A204.1 (cell line): ENCODE data around the gene FARS2.

Experiments
- FAIRE-seq: peaks from 2 replicates; lab custom pipeline; 2012; peaks lifted over from hg19 to GRCh38; lab: Jason Lieb, UNC

Gene FARS2

DNA sequence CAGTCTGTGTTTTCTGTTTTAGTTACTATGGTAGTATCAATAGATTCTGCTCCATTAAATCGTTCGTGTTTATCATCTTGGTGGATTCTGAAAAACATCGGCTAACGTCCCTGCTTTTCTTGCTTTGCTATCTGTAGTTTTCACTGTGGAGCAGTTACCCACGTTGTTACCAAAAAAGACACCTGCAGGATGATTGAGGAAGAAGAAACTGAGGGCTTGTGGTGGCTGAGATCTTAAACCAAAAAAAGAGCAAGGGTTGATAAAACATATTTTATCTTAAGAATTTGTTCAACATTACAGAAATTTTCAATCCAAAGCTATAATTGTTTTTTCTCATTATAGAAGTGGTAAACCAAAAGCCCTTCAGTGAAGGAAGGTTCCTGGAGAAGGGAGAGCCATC lies 166.3 kb downstream of the FARS2 start:
- no peak for FAIRE-seq

DNA sequence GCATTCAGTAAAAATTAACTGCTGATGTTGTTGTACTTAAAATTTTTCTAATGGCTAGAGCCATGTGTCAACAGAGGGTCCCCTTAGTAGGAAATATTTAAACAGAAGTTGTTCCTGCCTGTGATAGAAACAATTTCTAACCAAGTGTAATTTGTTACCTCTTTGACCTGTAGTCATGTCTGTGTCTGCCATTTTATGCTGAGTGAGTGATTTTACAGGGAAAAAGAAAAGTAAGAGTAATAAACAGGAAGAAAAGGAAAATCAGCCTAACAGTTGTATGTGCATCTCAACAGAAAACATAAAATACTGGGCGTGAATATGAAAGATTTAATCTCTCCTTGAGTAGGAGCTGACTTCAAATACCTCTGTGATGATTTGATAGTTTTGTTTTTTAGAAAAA lies 172.0 kb downstream of the FARS2 start:
- no peak for FAIRE-seq

DNA sequence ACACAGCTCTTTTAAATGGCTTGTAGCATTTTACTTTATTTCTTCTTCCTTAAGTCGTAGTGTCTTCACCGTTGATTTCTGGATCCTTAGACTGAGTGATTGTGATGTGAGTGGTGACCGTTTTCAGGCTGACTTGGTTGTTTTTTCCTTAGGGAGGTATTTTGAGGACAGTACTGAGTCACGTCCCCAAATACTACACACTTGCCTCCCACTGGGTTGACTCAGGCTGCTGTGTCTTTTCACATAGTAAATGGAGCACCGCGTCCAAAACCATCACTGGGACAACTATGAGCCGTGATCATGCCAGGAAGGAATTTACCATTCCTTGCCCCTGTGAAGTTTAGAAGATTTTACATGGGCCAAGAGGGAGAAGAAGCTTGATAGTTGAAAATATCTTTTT lies 174.1 kb downstream of the FARS2 start:
- no peak for FAIRE-seq

GRCh38 chr6:5438922-5439584 lies 177.7 kb downstream of the FARS2 start:
- no peak for FAIRE-seq

DNA sequence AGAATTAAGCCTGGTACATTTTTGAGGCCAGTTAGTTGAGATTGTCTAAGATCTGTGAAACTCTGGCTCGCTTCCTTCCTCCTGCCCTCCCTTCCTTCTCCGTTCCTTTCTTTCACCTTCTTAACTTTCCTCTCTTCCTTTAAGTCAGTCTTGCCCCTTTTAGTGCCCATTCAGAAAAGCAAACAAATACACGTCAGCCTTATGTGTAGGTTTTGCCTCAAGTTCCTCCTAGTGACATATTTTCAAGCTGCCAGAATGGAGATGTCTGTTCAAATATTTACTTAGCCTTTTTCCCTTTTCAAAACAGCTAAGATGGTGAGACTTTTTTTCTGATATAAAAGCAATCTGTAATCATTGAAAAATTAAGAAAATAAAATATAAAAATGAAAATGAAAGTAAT lies 178.4 kb downstream of the FARS2 start:
- no peak for FAIRE-seq

DNA sequence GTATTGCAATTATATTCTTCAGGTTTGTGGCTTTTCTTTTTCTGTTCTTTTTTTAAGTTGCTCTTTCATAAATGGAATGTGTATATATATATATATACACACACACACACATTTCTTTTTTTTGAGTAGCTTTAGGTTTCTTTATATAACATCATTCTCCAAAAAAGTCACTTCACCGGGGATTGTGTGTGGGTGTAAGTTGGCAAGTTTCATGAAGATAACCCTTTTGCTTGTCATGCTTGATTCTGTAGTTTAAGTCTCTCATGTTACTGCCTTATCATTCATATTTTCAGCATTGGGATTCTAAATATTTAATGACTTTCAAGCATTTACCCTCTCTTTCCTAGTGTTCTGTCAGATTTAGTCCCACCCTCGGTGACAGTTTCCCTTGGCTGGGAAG lies 181.0 kb downstream of the FARS2 start:
- FAIRE-seq: no peak

- no peak for FAIRE-seq
Measured at GRCh38 chr6:5442916-5443315, 181.6 kb downstream of the FARS2 start.

GRCh38 chr6:5443491-5443890 lies 182.2 kb downstream of the FARS2 start:
- no peak for FAIRE-seq

- no peak for FAIRE-seq
Measured at GRCh38 chr6:5446362-5447075, 185.2 kb downstream of the FARS2 start.

- no peak for FAIRE-seq
Measured at GRCh38 chr6:5447921-5448320, 186.6 kb downstream of the FARS2 start.

DNA sequence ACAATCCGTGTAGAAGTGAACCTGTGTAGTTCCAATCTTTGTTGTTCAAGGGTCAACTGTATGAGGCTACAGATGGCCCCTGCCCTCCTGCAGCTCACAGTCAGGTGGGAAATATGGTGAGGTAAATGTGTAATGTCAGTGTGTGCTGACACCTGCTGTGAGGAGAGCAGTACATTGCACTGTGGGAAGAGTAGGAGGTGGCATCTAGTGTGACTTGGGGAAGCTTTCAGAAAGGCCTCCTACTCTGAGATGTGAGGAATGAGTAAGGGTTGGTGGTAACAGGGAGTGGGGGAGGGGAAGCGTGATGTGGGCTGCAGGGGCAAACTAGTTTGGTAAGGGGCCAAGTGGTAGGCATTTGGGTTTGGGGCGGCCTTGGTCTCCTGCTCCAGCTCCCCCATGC lies 188.8 kb downstream of the FARS2 start:
- no peak for FAIRE-seq

GRCh38 chr6:5453546-5453945 lies 192.2 kb downstream of the FARS2 start:
- no peak for FAIRE-seq

DNA sequence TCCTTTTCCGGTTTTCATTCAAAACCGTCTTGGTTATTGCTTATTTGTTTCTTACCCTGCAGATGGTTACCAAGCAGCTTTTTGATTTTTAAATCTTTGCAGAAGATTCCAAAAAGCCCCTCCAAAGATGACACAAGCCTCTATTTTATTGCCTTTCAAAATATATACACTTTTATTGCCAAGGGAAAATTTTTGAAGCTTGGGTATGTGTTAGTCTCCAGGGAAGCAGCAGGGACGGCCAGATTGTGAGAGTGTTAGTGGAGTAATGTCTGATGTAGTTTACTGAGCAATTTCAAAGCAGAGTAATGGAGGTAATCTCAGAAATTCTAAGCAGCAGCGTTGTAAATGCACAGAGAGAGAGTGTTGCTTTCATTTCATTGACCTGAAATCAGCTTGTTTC lies 193.8 kb downstream of the FARS2 start:
- no peak for FAIRE-seq

DNA sequence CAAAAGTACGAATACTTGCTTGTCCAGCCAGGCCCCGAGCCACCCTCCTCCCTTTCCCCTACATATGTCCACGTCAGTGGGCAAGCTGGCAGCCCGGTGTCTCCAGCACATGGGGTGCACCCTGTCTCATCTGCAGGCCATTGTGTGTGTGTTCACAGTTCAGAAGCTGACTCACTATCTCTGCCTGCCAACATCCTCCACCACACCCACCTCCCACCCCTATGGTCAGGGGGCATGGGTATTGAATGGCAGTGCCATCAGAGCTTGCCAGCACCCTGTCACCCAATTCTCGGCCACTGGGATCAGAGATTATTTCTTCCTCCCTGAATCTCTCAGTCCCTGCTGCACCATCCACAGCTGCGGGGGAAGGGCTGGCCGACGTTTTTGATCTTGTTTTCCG lies 195.7 kb downstream of the FARS2 start:
- no peak for FAIRE-seq

GRCh38 chr6:5457983-5458683 lies 196.8 kb downstream of the FARS2 start:
- no peak for FAIRE-seq

DNA sequence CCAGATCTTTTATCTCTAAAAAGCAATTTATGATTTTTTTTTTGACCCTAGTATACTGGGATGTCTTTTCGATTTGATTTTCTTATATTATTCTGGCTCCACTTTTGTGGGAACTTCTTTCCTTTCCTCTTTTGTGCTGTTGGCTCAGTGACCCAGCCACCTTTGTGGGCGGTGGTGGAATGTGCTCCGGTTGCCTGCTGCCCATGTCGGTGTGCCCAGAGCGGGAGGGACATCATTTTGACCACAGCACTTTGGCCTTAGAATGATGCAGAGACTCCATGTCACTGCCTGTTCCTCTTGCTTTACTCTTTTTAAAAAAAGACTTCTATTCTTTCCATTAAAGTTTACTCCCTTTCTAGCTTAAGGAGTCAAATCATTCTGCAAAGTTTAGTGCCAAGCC lies 198.0 kb downstream of the FARS2 start:
- no peak for FAIRE-seq

DNA sequence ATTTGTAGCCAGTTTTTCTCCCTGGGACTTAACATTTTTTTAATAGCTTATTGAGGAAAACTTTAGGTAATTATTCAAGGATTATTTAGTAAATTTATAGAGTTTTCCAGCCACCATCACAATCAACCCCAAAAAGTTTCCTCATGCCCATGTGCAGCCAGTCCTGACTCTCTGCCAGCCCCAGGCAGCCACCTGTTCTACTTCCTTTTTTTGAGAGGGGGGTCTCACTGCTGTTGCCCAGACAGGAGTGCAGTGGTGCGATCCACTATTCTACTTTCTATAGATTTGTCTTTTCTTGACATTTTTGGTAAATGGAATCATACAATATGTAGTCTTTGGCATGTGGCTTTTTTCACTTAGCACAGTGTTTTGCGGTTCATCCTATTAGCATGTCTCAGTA lies 200.1 kb downstream of the FARS2 start:
- FAIRE-seq: no peak

- no peak for FAIRE-seq
Measured at GRCh38 chr6:5462856-5463255, 201.5 kb downstream of the FARS2 start.

GRCh38 chr6:5463690-5464089 lies 202.4 kb downstream of the FARS2 start:
- FAIRE-seq: no peak

DNA sequence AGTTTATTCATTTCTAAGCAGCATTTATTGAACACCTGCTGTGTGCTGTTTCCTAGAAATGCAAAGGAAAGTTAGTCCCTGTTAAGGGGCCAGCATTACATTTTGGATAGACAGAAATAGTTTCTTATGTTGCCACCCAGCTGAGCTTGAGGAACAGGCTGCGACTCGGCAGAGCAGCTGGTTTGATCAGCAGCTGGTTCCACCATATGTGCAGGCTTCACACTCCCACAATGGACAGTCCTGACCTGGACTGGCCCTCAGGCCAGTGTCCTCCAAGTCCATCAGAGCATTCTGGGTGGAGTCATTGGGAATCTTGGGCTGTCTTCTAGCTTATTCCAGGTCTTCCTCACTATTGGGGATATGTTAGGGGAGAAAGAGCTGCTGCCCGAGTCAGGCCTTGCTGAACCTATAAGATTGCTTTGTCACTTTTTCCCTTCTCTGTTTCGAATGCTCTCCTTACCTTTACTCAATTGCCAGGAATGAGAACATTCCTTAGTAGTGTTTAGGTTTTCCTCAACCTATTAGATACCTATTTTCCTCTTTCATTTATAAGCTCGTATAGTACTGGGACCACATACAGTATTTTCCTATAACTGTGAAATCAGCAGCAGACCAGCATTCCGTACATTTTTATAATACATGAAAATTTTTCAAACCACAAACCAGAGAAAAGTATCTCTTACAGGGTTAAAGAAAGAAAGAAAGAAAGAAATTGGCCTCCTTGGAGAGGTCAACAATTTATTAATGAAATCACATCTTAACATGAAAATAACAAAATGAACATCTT lies 203.0 kb downstream of the FARS2 start:
- FAIRE-seq: no peak

- no peak for FAIRE-seq
Measured at GRCh38 chr6:5466281-5467136, 205.2 kb downstream of the FARS2 start.

DNA sequence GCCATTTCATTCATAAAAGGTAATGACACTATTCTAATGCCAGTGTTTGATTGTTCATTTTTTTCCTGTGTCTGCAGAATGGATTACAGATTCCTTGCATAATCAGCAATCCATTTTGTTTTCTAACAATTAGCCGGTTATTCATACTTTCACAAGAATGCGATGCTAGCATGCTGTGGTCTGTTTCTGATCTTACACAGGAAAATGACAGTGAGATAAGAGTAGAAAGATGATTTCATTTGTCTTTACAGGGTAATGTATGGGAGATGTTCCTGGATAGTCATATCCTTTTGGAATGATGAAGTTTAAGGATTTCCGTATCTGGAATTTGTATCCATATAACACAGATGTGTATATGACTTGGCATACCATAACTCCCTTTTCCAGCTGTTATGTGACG lies 207.3 kb downstream of the FARS2 start:
- no peak for FAIRE-seq
